H1 (cell line): ENCODE results near the gene SPTBN4. TPM values are rescaled to one million over a fixed set of nuclear protein-coding genes. Genes with fewer than 3 reads are reported as not detected.

Experiments
- CTCF ChIA-PET: fragments of 300-600 bp; sonication (Branson Sonifier 250); formaldehyde crosslinking; loops from one replicate; lab custom pipeline; 2021; ENCODE audit not compliant: partially characterized antibody; lab: Charles Lee
- POLR2A ChIA-PET: fragments of 300-600 bp; sonication (Branson Sonifier 250); formaldehyde crosslinking; loops from one replicate; lab custom pipeline; 2021; ENCODE audit warnings: inconsistent platforms; ENCODE audit not compliant: partially characterized antibody; lab: Charles Lee
- DNase-seq, 2 experiments: peaks; one replicate each; pipeline versions ENCODE4 v3.0.0 to v3.0.0-alpha.2; 2010 to 2022; ENCODE audit warnings: low spot score in 2 of 2, low read depth in 1 of 2, mixed read lengths in 1 of 2
- FAIRE-seq: peaks from 2 replicates; lab custom pipeline; 2011; peaks lifted over from hg19 to GRCh38; lab: Jason Lieb, UNC
- H2AFZ ChIP-seq: 2 replicates; pipeline ENCODE4 v1.8.1; 2012; ENCODE audit warnings: low read length, inconsistent platforms
- H2AK5ac ChIP-seq: 2 replicates; pipeline ENCODE4 v1.6.1; 2013; ENCODE audit warnings: low read depth, low read length
- H2BK120ac ChIP-seq: replicated peaks from 2 replicates; pipeline ENCODE3; 2013; ENCODE audit warnings: low read depth, low read length, inconsistent platforms
- H2BK12ac ChIP-seq: 2 replicates; pipeline ENCODE4 v1.6.1; 2013; ENCODE audit warnings: low read depth, low read length
- H2BK15ac ChIP-seq: 2 replicates; pipeline ENCODE4 v1.6.1; 2013; ENCODE audit warnings: low read length
- H2BK20ac ChIP-seq: 2 replicates; pipeline ENCODE4 v1.6.1; 2013; ENCODE audit warnings: low read length
- H2BK5ac ChIP-seq: 2 replicates; pipeline ENCODE4 v1.6.1; 2013; ENCODE audit warnings: low read depth, low read length
- H3K14ac ChIP-seq: 2 replicates; pipeline ENCODE4 v1.6.1; 2013; ENCODE audit warnings: inconsistent platforms; ENCODE audit not compliant: insufficient read length
- H3K18ac ChIP-seq: 2 replicates; pipeline ENCODE4 v1.6.1; 2013; ENCODE audit warnings: low read length; ENCODE audit errors: extremely low read depth
- H3K23ac ChIP-seq: 2 replicates; pipeline ENCODE4 v1.6.1; 2013; ENCODE audit warnings: inconsistent platforms; ENCODE audit not compliant: insufficient read length
- H3K23me2 ChIP-seq: 2 replicates; pipeline ENCODE4 v1.6.1; 2013; ENCODE audit warnings: low read depth, low read length
- H3K27ac ChIP-seq: 2 replicates; pipeline ENCODE4 v1.6.1; 2011; ENCODE audit warnings: low read depth, low read length, inconsistent platforms
- H3K27me3 ChIP-seq, 4 experiments: replicated peaks in 1 of 4; 1 replicate in 1 of 4; 2 replicates in 3 of 4; pipeline versions ENCODE4 v1.6.1 to v1.8.1; 2011 to 2013; ENCODE audit warnings: low read length in 3 of 4, mild to moderate bottlenecking in 3 of 4, inconsistent platforms in 2 of 4, mixed read lengths in 2 of 4, moderate library complexity in 1 of 4; ENCODE audit not compliant: control insufficient read depth in 3 of 4, insufficient read depth in 3 of 4; ENCODE audit errors: extremely low read depth in 1 of 4
- H3K36me3 ChIP-seq, 4 experiments: 2 replicates each; pipeline versions ENCODE4 v1.6.1 to v1.8.1; 2011 to 2013; ENCODE audit warnings: mild to moderate bottlenecking in 4 of 4, low read length in 3 of 4, moderate library complexity in 2 of 4, control low read depth in 1 of 4, inconsistent platforms in 1 of 4; ENCODE audit not compliant: insufficient read depth in 4 of 4, control insufficient read depth in 2 of 4
- H3K4ac ChIP-seq: replicated peaks from 2 replicates; pipeline ENCODE3; 2013; ENCODE audit warnings: low read length, low read depth, mixed read lengths, inconsistent platforms; ENCODE audit not compliant: insufficient read length
- H3K4me1 ChIP-seq, 4 experiments: replicated peaks in 1 of 4; 1 replicate in 1 of 4; 2 replicates in 3 of 4; pipeline versions ENCODE4 v1.6.1 to v1.8.1; 2011 to 2013; ENCODE audit warnings: low read length in 3 of 4, inconsistent platforms in 2 of 4, mixed read lengths in 1 of 4; ENCODE audit not compliant: insufficient read depth in 4 of 4, control insufficient read depth in 3 of 4
- H3K4me2 ChIP-seq, 2 experiments: 2 replicates each; pipeline versions ENCODE4 v1.6.1 to v1.8.1; 2011 to 2013; ENCODE audit warnings: low read depth in 2 of 2, low read length in 2 of 2, control low read depth in 1 of 2, inconsistent platforms in 1 of 2, mild to moderate bottlenecking in 1 of 2; ENCODE audit not compliant: insufficient read depth in 1 of 2
- H3K4me3 ChIP-seq, 4 experiments: fragments of 200-600, 300-600 bp in 1 of 4; sonication (generic), shearing (Covaris generic), sonication (Bioruptor Twin) in 1 of 4; 2 replicates each; pipeline versions ENCODE4 v1.5.1 to v1.8.1; 2011 to 2016; ENCODE audit warnings: low read length in 4 of 4, low read depth in 3 of 4, control low read depth in 2 of 4, inconsistent platforms in 2 of 4, mild to moderate bottlenecking in 2 of 4, mixed read lengths in 1 of 4, moderate library complexity in 1 of 4; ENCODE audit not compliant: insufficient read depth in 2 of 4; ENCODE audit errors: extremely low read depth in 1 of 4
- H3K56ac ChIP-seq: replicated peaks from 2 replicates; pipeline ENCODE3; 2013; ENCODE audit warnings: low read depth, mild to moderate bottlenecking, mixed read lengths, low read length, inconsistent platforms; ENCODE audit not compliant: insufficient read length
- H3K79me1 ChIP-seq: 2 replicates; pipeline ENCODE4 v1.6.1; 2013; ENCODE audit warnings: low read depth, low read length, control low read depth
- H3K79me2 ChIP-seq, 2 experiments: 2 replicates each; pipeline versions ENCODE4 v1.6.1 to v1.8.1; 2012 to 2013; ENCODE audit warnings: low read length in 2 of 2, mild to moderate bottlenecking in 2 of 2, inconsistent platforms in 1 of 2; ENCODE audit not compliant: insufficient read depth in 2 of 2, control insufficient read depth in 1 of 2
- H3K9ac ChIP-seq, 4 experiments: replicated peaks in 1 of 4; 1 replicate in 1 of 4; 2 replicates in 3 of 4; pipeline versions ENCODE4 v1.6.1 to v1.8.1; 2011 to 2013; ENCODE audit warnings: low read depth in 3 of 4, low read length in 3 of 4, control low read depth in 2 of 4, mild to moderate bottlenecking in 2 of 4, moderate library complexity in 2 of 4, inconsistent platforms in 1 of 4; ENCODE audit errors: extremely low read depth in 1 of 4
- H3K9me3 ChIP-seq, 2 experiments: 2 replicates each; pipeline versions ENCODE4 v1.6.1 to v1.8.1; 2012 to 2013; ENCODE audit warnings: mild to moderate bottlenecking in 2 of 2, moderate library complexity in 2 of 2, control low read depth in 1 of 2, inconsistent platforms in 1 of 2, low read depth in 1 of 2, low read length in 1 of 2, mixed read lengths in 1 of 2; ENCODE audit not compliant: insufficient read depth in 2 of 2
- H4K20me1 ChIP-seq, 2 experiments: replicated peaks in 1 of 2; 2 replicates each; pipeline versions ENCODE3 to v1.8.1; 2011 to 2013; ENCODE audit warnings: inconsistent platforms in 2 of 2, low read length in 2 of 2, mild to moderate bottlenecking in 1 of 2; ENCODE audit not compliant: insufficient read depth in 2 of 2, control insufficient read depth in 1 of 2
- H4K5ac ChIP-seq: 2 replicates; pipeline ENCODE4 v1.6.1; 2013; ENCODE audit warnings: low read length, low read depth, mixed read lengths, inconsistent platforms; ENCODE audit not compliant: insufficient read length
- H4K8ac ChIP-seq: 2 replicates; pipeline ENCODE4 v1.8.0; 2013; ENCODE audit warnings: mild to moderate bottlenecking, moderate library complexity, low read length, inconsistent platforms; ENCODE audit not compliant: insufficient read depth; ENCODE audit errors: extremely low read depth
- H4K91ac ChIP-seq: replicated peaks from 2 replicates; pipeline ENCODE3; 2013; ENCODE audit warnings: low read length, mixed read lengths, inconsistent platforms; ENCODE audit not compliant: insufficient read length
- EP300 ChIP-seq, 2 experiments: IDR thresholded peaks; 1 replicate in 1 of 2; 2 replicates in 1 of 2; pipeline ENCODE4 v1.6.1; 2011 to 2012; ENCODE audit warnings: low read depth in 2 of 2, low read length in 2 of 2, mild to moderate bottlenecking in 2 of 2, borderline replicate concordance in 1 of 2, inconsistent platforms in 1 of 2, moderate library complexity in 1 of 2
- HDAC6 ChIP-seq: IDR thresholded peaks from one replicate; pipeline ENCODE4 v1.7.1; 2012; ENCODE audit warnings: low read depth, mild to moderate bottlenecking, inconsistent platforms, low read length, moderate library complexity
- JUN ChIP-seq: IDR thresholded peaks from 2 replicates; pipeline ENCODE4 v1.6.1; 2011; ENCODE audit warnings: low read depth, mild to moderate bottlenecking, improper control_type of control experiment, low read length
- JUND ChIP-seq: IDR thresholded peaks from 2 replicates; pipeline ENCODE4 v1.6.1; 2011; ENCODE audit warnings: mild to moderate bottlenecking, improper control_type of control experiment, low read length
- KDM5A ChIP-seq: fragments of 200-600 bp; IDR thresholded peaks from 2 replicates; pipeline ENCODE4 v1.7.1; 2012; ENCODE audit warnings: mild to moderate bottlenecking, low read length, inconsistent platforms, mixed read lengths
- POLR2A ChIP-seq, 2 experiments: IDR thresholded peaks; 1 replicate in 1 of 2; 2 replicates in 1 of 2; pipeline ENCODE4 v1.6.1; 2011; ENCODE audit warnings: low read depth in 2 of 2, low read length in 2 of 2, mild to moderate bottlenecking in 2 of 2; ENCODE audit errors: control extremely low read depth in 1 of 2
- RAD21 ChIP-seq, 2 experiments: IDR thresholded peaks in 1 of 2; conservative IDR thresholded peaks in 1 of 2; 2 replicates each; pipeline ENCODE4 v1.6.1; 2011; ENCODE audit warnings: low read depth in 2 of 2, low read length in 2 of 2, improper control_type of control experiment in 1 of 2, inconsistent platforms in 1 of 2, mild to moderate bottlenecking in 1 of 2, moderate library complexity in 1 of 2
- RXRA ChIP-seq: IDR thresholded peaks from 2 replicates; pipeline ENCODE4 v1.6.1; 2011; ENCODE audit warnings: low read depth, mild to moderate bottlenecking, low read length, moderate library complexity; ENCODE audit not compliant: insufficient read depth
- SP1 ChIP-seq: IDR thresholded peaks from 2 replicates; pipeline ENCODE4 v1.6.1; 2011; ENCODE audit warnings: low read depth, low read length
- SP4 ChIP-seq: IDR thresholded peaks from 2 replicates; pipeline ENCODE4 v1.6.1; 2012; ENCODE audit warnings: low read length, inconsistent platforms
- SUZ12 ChIP-seq: fragments of 200-600 bp; sonication (generic); IDR thresholded peaks from 2 replicates; pipeline ENCODE4 v1.6.1; 2012; ENCODE audit warnings: mild to moderate bottlenecking, inconsistent platforms, low read length, moderate library complexity, mixed read lengths
- TEAD4 ChIP-seq: IDR thresholded peaks from 2 replicates; pipeline ENCODE4 v1.6.1; 2012; ENCODE audit warnings: low read depth, low read length, inconsistent platforms, mixed read lengths
- WGBS, 2 experiments: shearing (Covaris generic) in 1 of 2; methylation state at CpG; one replicate each; pipeline versions ENCODE4 v1.1.6 to v1.1.7; 2013 to 2015; ENCODE audit warnings: low lambda C conversion rate in 2 of 2, mixed read lengths in 2 of 2, inconsistent platforms in 1 of 2, low coverage in 1 of 2, missing lambda C conversion rate in 1 of 2; ENCODE audit not compliant: insufficient replicate concordance in 2 of 2, insufficient coverage in 1 of 2, insufficient read length in 1 of 2; ENCODE audit errors: extremely low coverage in 1 of 2, missing lambda C conversion rate in 1 of 2; 5-methylcytosine and 5-hydroxymethylcytosine counted together
- polyA plus RNA-seq, 7 experiments: library from polyadenylated mRNA; depleted of rRNA in 3 of 7; stranded (reverse) in 5 of 7; unstranded in 2 of 7; fragments of >200 nt in 5 of 7; fragments of 200-250 nt in 2 of 7; gene quantifications; 1 replicate in 5 of 7; 2 replicates in 1 of 7; 4 replicates in 1 of 7; pipeline versions ENCODE4 v1.2.1 to v1.2.3, GENCODE V29; 2011 to 2013; ENCODE audit warnings: missing spikeins in 2 of 7, mixed read lengths in 2 of 7
- total RNA-seq: library from RNA; stranded (reverse); fragmentation: NEBNext Ultra II Directional; extraction: Animal tissue kit (Norgen Biotek cat#: 25700); gene quantifications from 2 replicates; pipeline ENCODE4 v1.2.1, GENCODE V29; 2021
- TF ChIP-seq, protein P1 (sequence below): IDR thresholded peaks from 2 replicates; pipeline ENCODE4 v1.6.1; 2011; ENCODE audit warnings: low read length, improper control_type of control experiment

SPTBN4 gene
- total and polyA plus RNA-seq, 2 of the 8 experiments (the other 6 are each of a cell fraction or from before 2014, with no cell fraction given): 1.9 to 3.0 TPM

DNA sequence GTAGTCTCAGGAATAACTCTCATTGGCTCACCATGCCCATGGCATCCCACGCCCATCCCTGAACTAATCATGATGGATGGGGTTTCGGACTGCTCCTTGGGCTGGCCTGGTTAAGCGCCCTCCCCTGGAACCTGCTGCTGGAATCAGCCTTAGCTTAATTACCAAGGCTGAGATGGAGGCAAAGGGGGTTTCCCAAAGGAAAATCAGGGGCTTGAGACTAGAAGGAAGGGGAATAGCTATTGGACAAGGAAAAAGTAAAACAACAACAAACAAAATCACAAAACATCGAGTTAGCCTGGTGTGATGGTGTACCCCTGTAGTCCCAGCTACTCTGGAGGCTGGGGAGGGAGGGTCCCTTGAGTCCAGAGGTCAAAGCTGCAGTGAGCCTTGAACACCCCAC, 84.2 kb downstream of the SPTBN4 start:
- Histone ChIP-seq H2BK15ac (no peak overlapping the region), H3K9me3 (peaks cover 0 to 3% of the 10 kb centered on the region in 2 experiments; a peak in 2 of 4 replicates), H2BK120ac (no peak overlapping the region), H3K14ac (no peak overlapping the region), H3K27ac (no peak overlapping the region), H4K8ac (no peak overlapping the region), H3K23ac (no peak overlapping the region), H3K79me1 (no peaks in the 10 kb centered on the region), H4K5ac (no peak overlapping the region), H3K36me3 (no peaks in the 10 kb centered on the region), H2BK12ac (no peak overlapping the region), H3K79me2 (no peaks in the 10 kb centered on the region), H2BK5ac (no peak overlapping the region), H3K27me3 (peaks cover 7 to 42% (median 39%) of the 10 kb centered on the region in 4 experiments), H2BK20ac (no peak overlapping the region), H3K4ac (no peak overlapping the region), H4K91ac (no peak overlapping the region), H3K18ac (no peak overlapping the region), H2AFZ (no peak overlapping the region), H3K4me3 (no peak overlapping the region), H4K20me1 (peaks cover 0 to 1% of the 10 kb centered on the region in 2 experiments), H3K9ac (no peak overlapping the region), H3K56ac (no peak overlapping the region), H2AK5ac (no peak overlapping the region), H3K4me1 (peaks cover 0 to 5% (median 2%) of the 10 kb centered on the region in 4 experiments; a peak in 4 of 7 replicates), H3K4me2 (no peak overlapping the region), H3K23me2 (peaks cover 7% of the 10 kb centered on the region; the same call in 1 of the 2 replicates)
- DNase-seq (no peak), FAIRE-seq (no peak)
- CTCF ChIA-PET: interaction anchor here (0.7 to 9.2 kb wide), 18 partner anchors 9 to 84 kb away, joined by 3 to 95 read pairs (median 5); no protein-coding TSS in a partner anchor
- POLR2A ChIA-PET: interaction anchor here (0.8 to 1.4 kb wide), 3 partner anchors 25 to 339 kb away, joined by 3 read pairs; no protein-coding TSS in a partner anchor
- 84% methylated on average over 4 of the region's 4 CpGs; no CpG with 5 or more reads in 1 of the 2 experiments for WGBS, 2 experiments
- TF ChIP-seq TEAD4: no peak
- TF ChIP-seq SUZ12: no peak
- no peak for TF ChIP-seq RXRA
- TF ChIP-seq SP4: no peak
- no peak for TF ChIP-seq RAD21 (IDR thresholded peaks at IDR 0.05 in 1 of 2, conservative IDR thresholded peaks at IDR 0.05 in 1 of 2; ENCODE audit: low read depth in 2 of 2, low read length in 2 of 2)
- no peak for TF ChIP-seq EP300 (IDR thresholded peaks at IDR 0.05; ENCODE audit: borderline replicate concordance in 1 of 2, low read depth in 2 of 2, low read length in 2 of 2)
- no peak for TF ChIP-seq JUND
- TF ChIP-seq JUN: no peak
- no peak for TF ChIP-seq POLR2A (IDR thresholded peaks at IDR 0.05; ENCODE audit: control extremely low read depth in 1 of 2, low read depth in 2 of 2, low read length in 2 of 2)
- no peak for TF ChIP-seq HDAC6
- no peak for TF ChIP-seq KDM5A
- TF ChIP-seq, protein P1, sequence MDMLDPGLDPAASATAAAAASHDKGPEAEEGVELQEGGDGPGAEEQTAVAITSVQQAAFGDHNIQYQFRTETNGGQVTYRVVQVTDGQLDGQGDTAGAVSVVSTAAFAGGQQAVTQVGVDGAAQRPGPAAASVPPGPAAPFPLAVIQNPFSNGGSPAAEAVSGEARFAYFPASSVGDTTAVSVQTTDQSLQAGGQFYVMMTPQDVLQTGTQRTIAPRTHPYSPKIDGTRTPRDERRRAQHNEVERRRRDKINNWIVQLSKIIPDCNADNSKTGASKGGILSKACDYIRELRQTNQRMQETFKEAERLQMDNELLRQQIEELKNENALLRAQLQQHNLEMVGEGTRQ: no peak
- TF ChIP-seq SP1: no peak
